ENCODE results near the gene BCO2. TPM values are rescaled to one million over a fixed set of nuclear protein-coding genes. Genes with fewer than 3 reads are reported as not detected.

Gene BCO2
- polyA plus RNA-seq, 3 donors = 0.77 to 5.2 (median 0.98) TPM

DNA sequence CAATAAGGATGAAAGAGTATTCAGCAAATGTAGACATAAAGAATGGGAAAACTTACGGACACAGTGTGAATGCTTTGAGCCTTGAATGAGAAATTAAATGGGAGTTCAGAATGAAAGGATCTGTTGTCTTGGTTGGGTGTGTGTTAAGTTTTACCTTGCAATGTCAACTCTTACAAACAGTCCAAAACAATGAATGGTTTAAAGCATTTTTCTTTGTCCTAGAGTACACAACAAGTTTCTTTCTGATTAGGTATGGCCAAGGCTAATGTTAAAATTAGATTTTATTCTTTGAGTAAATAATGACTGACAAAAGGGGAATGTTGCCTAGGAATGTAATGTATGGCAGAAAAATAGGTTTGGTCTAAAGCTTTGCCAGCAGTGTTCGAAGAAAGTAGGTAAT is 53.4 kb downstream of the BCO2 start:
- H3K27ac ChIP-seq (ENCODE audit: low read depth, low read length) = no peak overlapping the region
- 86 to 97% (median 97%) methylated on average over 2 of the region's 2 CpGs for WGBS, 3 donors

DNA sequence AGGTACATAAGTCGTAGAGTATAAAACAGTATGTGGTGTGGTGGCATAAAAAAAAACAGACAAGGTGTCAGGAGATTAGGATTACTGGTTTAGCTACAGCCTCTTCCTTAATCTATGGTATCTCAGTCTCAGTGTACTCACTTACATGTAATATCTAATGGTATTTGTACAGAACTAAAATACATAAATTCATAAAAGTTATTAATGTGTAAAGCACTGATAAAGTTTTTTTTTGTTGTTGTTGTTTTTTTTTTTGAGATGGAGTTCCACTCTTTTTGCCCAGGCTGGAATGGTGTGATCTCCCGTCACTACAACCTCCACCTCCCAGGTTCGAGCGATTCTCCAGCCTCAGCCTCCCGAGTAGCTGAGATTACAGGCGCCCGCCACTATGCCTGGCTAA is 53.8 kb downstream of the BCO2 start:
- H3K27ac ChIP-seq (ENCODE audit: low read depth, low read length) = no peak overlapping the region
- WGBS, 3 donors = 93 to 98% (median 95%) methylated on average over 7 of the region's 7 CpGs

- 62 to 84% (median 77%) methylated on average over 3 of the region's 3 CpGs for WGBS, 3 donors
- no peak overlapping the region for H3K27ac ChIP-seq (ENCODE audit: low read depth, low read length)
These were observed 54.6 kb downstream of the BCO2 start for GRCh38 chr11:112229746-112230433.

- 66 to 82% (median 82%) methylated on average over 2 of the region's 2 CpGs for WGBS, 3 donors
- no peak overlapping the region for H3K27ac ChIP-seq (ENCODE audit: low read depth, low read length)
These were observed 56.6 kb downstream of the BCO2 start for GRCh38 chr11:112231952-112232351.

DNA sequence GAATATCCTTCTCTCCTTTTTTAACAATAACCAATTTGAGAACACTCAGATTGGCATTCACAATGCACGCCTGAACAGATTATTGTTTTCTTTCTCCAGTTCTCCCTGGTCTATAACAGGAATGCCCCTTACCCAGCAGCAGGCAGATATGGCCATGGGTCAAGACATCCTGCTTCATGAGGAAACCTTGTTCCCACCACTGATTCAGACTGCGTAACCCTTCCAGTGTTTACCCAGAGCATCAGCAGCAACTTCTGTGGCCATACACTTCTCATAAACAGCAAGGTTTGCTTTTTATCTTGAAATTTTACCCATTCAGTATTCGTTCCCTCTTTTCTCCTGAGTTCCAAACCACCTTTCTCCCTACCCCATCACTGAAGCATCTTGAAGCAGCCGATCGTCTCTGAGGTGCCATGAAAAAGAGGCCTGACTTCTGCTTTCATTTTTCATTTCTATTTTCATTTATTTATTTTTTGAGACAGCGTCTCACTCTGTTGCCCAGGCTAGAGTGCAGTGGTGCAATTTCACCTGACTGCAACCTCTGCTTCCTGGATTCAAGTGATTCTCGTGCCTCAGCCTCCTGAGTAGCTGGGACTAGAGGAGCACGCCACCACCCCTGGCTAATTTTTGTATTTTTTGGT is 60.6 kb downstream of the BCO2 start:
- WGBS, 3 donors = 93 to 98% (median 95%) methylated on average over 8 of the region's 8 CpGs
- no peak overlapping the region for H3K27ac ChIP-seq (ENCODE audit: low read depth, low read length)

- H3K27ac ChIP-seq (ENCODE audit: low read depth, low read length) = no peak overlapping the region
- WGBS, 3 donors = 95 to 96% (median 96%) methylated on average over 4 of the region's 4 CpGs
These were observed 62.1 kb downstream of the BCO2 start for GRCh38 chr11:112237451-112237850.

DNA sequence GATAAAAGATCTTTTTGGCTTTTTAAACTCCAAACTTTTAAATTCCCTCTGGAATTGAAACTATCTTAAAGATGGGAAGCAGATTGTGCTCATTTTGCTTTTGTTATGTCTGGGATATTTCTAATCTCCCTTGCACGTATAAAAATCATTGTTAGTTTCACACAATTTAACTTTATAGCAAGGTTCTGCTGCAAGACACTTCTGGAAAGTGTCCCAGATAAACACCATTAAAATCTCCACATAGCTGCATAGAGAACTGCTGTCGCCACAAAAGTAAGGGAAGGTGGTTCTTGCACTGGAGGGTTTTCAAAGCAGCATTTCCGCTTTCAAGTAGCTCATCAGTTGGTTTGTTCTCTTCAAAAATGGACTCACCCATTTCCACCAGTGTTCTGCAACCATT is 62.7 kb downstream of the BCO2 start:
- H3K27ac ChIP-seq (ENCODE audit: low read depth, low read length) = no peak overlapping the region
- 82 to 94% (median 85%) methylated on average over 3 of the region's 3 CpGs for WGBS, 3 donors

DNA sequence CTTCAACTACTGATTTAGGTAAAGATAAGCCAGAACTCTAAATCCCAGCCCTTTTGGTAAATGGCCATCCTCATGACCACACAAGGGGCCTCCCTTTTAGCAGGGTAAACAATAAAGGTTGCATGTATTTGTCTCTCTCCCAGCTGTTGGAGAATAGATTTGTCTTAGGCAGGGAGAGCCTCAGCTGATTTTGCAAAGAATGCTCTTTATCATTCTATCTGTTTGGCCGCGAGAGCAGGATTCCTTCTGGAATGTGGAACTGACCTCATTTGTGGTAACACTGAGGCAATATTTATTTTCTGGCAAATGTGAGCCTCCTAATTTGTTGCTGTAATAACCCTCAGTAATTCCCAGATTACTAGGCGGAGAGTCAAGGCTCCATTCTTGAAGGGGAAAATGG is 66.2 kb downstream of the BCO2 start:
- 59 to 78% (median 62%) methylated on average over 3 of the region's 3 CpGs for WGBS, 3 donors
- H3K27ac ChIP-seq (ENCODE audit: low read depth, low read length) = no peak overlapping the region

DNA sequence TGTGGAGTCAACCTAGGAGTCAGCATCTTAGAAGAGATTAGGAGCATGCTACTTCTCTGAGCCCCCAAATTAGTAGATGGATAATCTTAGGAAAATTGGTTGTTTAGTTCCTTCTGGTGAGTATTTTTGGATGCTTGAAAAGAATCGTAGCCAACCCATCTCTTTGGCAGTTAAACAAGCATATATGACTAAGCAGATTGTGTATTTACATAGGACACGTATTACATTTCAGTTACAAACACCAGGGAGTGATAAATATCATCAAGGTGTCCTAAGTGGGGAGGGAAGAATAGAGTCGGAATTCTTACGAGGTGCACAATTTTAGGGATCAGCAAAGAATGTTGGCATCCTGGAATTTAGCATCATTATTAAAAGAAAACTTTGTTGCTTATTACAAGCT is 71.9 kb downstream of the BCO2 start:
- WGBS, 3 donors = 53 to 60% (median 59%) methylated on average over 4 of the region's 4 CpGs
- H3K27ac ChIP-seq (ENCODE audit: low read depth, low read length) = no peak overlapping the region

GRCh38 chr11:112248201-112248600 is 72.9 kb downstream of the BCO2 start:
- no peak overlapping the region for H3K27ac ChIP-seq (ENCODE audit: low read depth, low read length)
- 80 to 97% (median 82%) methylated on average over 2 of the region's 2 CpGs for WGBS, 3 donors

DNA sequence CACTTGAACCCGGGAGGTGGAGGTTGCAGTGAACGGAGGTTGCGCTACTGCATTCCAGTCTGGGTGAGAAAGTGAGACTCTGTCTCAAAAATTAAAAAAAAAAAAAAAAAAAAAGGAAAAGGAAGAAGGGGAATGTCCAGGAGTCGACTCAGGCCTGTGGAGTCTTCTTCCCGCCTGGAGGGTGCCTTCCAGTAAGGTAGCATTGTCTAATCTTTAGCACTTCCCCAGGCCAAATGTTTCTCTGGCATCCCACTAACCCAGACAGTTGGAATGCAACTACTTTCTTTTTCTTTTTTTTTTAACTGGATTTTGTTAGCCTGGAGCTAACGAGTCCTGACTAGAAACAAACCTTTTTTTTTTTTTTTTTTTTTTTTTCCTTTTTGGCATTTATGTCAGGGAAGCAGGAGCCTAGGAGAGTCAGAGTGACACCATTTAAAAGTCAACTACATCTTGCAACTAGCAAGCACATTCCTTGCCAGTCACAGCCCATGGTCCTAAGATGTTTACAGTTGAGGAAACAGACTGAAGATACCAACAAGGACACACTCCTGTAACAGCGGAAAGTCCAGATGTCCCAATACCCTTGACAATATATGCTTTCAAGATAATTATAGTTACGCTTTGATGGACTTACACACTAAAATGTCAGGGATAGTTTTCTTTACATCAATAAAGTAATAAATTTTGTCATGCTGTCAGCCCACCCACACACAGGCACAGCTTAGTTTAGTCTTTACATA is 74.7 kb downstream of the BCO2 start:
- WGBS, 3 donors = 80 to 91% (median 90%) methylated on average over 8 of the region's 8 CpGs
- no peak overlapping the region for H3K27ac ChIP-seq (ENCODE audit: low read depth, low read length)

DNA sequence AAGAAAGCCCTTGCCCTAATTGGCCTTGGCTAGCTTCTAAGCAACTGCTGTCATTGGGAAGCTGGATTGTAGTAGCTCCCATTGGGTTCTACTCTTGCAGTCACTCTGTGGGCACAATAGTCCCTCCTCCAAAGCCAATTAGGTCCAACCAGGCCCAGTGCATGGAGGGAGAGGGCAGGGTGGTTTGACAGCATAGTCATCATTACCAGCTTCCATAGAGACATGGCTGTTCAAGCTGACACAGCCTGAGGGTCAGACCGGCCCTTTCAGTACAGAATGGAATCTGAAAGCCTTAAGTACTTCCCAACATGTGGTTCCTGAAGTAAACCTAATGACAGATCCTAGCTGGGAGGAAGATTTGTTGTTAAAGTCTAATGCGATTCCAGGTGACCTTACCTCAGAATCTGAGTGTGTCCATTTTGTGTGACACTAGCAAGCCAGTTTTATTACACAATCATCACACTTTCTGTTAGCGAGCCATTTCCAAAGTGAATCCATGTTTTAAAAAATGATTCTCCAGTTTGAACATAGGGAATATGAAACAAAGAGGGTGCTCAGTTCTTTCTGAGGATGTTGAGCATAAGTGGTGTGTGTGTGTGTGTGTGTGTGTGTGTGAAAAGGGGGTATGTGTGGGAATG is 78.4 kb downstream of the BCO2 start:
- 91 to 96% (median 95%) methylated on average over 3 of the region's 3 CpGs for WGBS, 3 donors

GRCh38 chr11:112255067-112255720 is 79.9 kb downstream of the BCO2 start:
- no peak overlapping the region for H3K27ac ChIP-seq (ENCODE audit: low read depth, low read length)
- WGBS, 3 donors = 40 to 55% (median 52%) methylated on average over 15 of the region's 15 CpGs

More for the DNA sequence above, 78.4 kb downstream of the BCO2 start:
- H3K27ac ChIP-seq (ENCODE audit: low read depth, low read length) = no peak overlapping the region

- no peak within 1 kb of the TSS for H3K27ac ChIP-seq (ENCODE audit: low read depth, low read length)
- WGBS, 3 donors = 96 to 99% (median 97%) methylated on average over 2 of the region's 2 CpGs
These were observed 85.2 kb downstream of the BCO2 start, which contains the start of gene PLET1 for GRCh38 chr11:112260490-112260889. PLET1 (minus strand) TSS chr11:112260860; CDS start chr11:112260589, 271 bp downstream.

- 60 to 69% (median 63%) methylated on average over 11 of the region's 11 CpGs for WGBS, 3 donors
- no peak overlapping the region for H3K27ac ChIP-seq (ENCODE audit: low read depth, low read length)
These were observed 90.5 kb downstream of the BCO2 start for GRCh38 chr11:112265659-112266409.

DNA sequence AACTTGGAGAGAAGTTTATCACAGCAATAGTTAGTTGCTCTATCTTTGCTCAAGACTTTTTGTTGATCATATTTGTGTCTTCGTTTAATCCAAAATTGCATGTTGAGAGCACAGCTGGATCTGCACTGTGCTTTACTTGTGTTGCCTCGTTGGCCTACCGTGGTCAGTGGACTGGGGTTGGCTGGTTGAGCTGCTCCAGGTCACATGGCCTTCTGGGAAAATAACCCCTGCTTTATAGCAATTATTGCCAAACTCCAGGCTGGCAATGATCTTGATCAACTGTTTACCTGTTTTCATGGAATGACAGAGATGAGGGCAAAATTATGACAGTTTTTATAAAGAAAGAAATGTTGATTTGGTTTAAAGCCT is 91.1 kb downstream of the BCO2 start:
- 59 to 79% (median 71%) methylated on average over 3 of the region's 3 CpGs for WGBS, 3 donors
- no peak overlapping the region for H3K27ac ChIP-seq (ENCODE audit: low read depth, low read length)

DNA sequence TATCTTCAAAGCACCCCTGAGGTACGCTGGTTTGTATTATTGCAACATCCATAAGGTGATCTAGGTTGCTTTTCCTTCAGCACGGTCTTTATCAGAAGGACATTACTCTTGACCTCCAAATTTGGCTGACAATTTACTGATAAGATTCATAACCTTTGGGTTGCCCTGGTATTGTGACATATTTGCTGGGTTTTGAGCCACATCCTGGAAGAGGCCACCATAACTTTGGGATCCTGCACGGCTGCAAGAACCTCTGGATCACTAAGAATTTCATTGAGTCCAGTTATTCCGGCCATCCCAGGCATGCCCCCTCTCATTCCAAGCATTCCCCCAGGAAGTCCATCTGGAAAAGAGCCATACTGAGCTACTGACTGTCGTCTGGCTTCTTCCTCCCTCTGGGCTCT is 91.9 kb downstream of the BCO2 start:
- WGBS, 3 donors = 46 to 50% (median 49%) methylated on average over 5 of the region's 5 CpGs
- H3K27ac ChIP-seq (ENCODE audit: low read depth, low read length) = no peak overlapping the region

DNA sequence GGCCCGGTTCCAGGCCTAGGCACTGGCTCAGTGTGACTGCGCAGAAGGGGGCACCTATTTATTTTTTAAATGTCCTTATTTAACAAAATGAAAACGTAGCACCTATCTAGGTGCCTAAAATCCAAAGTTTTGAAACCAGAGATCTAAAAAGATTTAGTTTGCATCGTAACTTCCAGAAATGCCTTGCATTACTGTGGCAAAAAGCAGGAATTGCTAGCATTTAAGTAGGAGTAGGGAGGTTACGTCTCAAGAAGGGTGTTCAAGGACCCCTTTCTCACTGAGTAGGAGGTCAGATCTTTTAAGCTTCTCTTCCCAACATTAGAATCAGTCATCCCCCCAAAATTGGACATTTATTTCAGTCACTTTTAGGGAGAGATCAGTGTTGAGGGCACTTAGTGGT is 93.1 kb downstream of the BCO2 start:
- WGBS, 3 donors = 78 to 98% (median 91%) methylated on average over 5 of the region's 5 CpGs

More for the DNA sequence above, 93.1 kb downstream of the BCO2 start:
- H3K27ac ChIP-seq (ENCODE audit: low read depth, low read length) = no peak overlapping the region
